Progenitor cell of endocrine pancreas (in vitro differentiated cells): ENCODE data around the gene RPIA. TPM values are rescaled to one million over a fixed set of nuclear protein-coding genes. Genes with fewer than 3 reads are reported as not detected.
A peak's percentile ranks its signal among the peaks of the same experiment; 100 is the strongest.
"Not testable (repeated sequence)": the region's sequence is repeated elsewhere in the genome, so short reads cannot be mapped to it uniquely, and the experiment has no call there.

Experiments
- DNase-seq: peaks from one replicate; pipeline ENCODE4 v3.0.0; 2021; ENCODE audit warnings: low spot score; ENCODE audit not compliant: unreplicated experiment
- H3K27ac Mint-ChIP-seq: 2 replicates; pipeline ENCODE4 v1.8.0; 2021; ENCODE audit warnings: mild to moderate bottlenecking, moderate library complexity, mixed read lengths
- H3K27me3 Mint-ChIP-seq: 2 replicates; pipeline ENCODE4 v1.8.0; 2021; ENCODE audit warnings: mixed read lengths
- H3K36me3 Mint-ChIP-seq: 2 replicates; pipeline ENCODE4 v1.8.0; 2022; ENCODE audit warnings: mixed read lengths; ENCODE audit not compliant: insufficient read depth
- H3K4me1 Mint-ChIP-seq: 2 replicates; pipeline ENCODE4 v1.8.0; 2021; ENCODE audit warnings: low read depth, mixed read lengths
- H3K4me3 Mint-ChIP-seq: 2 replicates; pipeline ENCODE4 v1.8.0; 2021; ENCODE audit warnings: low read depth, mild to moderate bottlenecking, moderate library complexity, mixed read lengths
- H3K9me3 Mint-ChIP-seq: 2 replicates; pipeline ENCODE4 v1.8.0; 2021; ENCODE audit warnings: low read depth, mixed read lengths
- total RNA-seq: library from RNA; stranded (reverse); gene quantifications from 2 replicates; pipeline ENCODE4 v1.2.1, GENCODE V29; 2021
- TF ChIP-seq, protein P1 (sequence below): fragments of 200-600 bp; sonication (generic); IDR thresholded peaks from one replicate; pipeline ENCODE4 v1.5.0; 2021; ENCODE audit warnings: antibody characterized with exemption, mild to moderate bottlenecking; ENCODE audit not compliant: unreplicated experiment

The RPIA gene
- total RNA-seq, 1 donor from 2014 or later: 27.1 TPM

DNA sequence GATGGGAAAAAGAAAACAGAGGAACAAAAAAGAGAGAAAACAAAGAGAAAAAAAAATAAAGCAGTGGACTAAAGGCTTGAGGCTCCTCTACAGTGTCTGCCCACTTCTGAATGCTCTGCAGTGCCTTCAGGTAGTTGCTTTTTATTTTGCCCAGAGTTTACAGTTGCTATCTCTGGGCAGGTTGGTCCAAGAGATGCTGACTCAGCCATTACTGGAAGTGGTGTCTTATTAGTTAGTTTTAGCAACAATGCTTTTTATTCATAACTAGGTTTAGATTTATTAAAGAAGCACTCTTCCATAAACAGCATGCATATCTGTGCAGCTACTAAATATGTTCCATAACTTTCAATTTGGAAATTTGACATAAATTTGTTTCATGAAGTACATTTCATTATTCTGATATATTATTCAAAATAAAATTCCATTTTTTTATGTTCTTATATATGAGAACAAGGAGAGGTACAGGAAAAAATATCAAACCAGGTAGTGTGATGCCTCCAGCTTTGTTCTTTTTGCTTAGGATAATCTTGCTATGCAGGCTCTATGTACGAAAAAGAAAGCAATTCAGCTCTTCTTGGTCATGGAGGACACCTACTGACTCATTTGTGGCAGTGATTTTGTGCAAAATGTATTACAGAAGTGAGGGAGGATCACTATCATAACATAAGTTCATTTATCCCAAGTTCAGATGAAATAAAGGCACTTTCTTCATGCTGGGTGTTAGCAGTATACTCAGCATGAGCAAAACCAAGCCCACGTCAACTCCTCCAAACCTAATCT, 69.5 kb downstream of the RPIA start:
- H3K4me1 Mint-ChIP-seq: peaks cover 2% of the 10 kb centered on the region
- H3K27ac Mint-ChIP-seq: no peak overlapping the region
- H3K27me3 Mint-ChIP-seq: peaks cover 23% of the 10 kb centered on the region
- no peak for DNase-seq
- TF ChIP-seq, protein P1, sequence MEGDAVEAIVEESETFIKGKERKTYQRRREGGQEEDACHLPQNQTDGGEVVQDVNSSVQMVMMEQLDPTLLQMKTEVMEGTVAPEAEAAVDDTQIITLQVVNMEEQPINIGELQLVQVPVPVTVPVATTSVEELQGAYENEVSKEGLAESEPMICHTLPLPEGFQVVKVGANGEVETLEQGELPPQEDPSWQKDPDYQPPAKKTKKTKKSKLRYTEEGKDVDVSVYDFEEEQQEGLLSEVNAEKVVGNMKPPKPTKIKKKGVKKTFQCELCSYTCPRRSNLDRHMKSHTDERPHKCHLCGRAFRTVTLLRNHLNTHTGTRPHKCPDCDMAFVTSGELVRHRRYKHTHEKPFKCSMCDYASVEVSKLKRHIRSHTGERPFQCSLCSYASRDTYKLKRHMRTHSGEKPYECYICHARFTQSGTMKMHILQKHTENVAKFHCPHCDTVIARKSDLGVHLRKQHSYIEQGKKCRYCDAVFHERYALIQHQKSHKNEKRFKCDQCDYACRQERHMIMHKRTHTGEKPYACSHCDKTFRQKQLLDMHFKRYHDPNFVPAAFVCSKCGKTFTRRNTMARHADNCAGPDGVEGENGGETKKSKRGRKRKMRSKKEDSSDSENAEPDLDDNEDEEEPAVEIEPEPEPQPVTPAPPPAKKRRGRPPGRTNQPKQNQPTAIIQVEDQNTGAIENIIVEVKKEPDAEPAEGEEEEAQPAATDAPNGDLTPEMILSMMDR: no peak
- H3K9me3 Mint-ChIP-seq: peaks cover 19% of the 10 kb centered on the region
- H3K4me3 Mint-ChIP-seq: no peak overlapping the region
- H3K36me3 Mint-ChIP-seq: peaks cover 8% of the 10 kb centered on the region

DNA sequence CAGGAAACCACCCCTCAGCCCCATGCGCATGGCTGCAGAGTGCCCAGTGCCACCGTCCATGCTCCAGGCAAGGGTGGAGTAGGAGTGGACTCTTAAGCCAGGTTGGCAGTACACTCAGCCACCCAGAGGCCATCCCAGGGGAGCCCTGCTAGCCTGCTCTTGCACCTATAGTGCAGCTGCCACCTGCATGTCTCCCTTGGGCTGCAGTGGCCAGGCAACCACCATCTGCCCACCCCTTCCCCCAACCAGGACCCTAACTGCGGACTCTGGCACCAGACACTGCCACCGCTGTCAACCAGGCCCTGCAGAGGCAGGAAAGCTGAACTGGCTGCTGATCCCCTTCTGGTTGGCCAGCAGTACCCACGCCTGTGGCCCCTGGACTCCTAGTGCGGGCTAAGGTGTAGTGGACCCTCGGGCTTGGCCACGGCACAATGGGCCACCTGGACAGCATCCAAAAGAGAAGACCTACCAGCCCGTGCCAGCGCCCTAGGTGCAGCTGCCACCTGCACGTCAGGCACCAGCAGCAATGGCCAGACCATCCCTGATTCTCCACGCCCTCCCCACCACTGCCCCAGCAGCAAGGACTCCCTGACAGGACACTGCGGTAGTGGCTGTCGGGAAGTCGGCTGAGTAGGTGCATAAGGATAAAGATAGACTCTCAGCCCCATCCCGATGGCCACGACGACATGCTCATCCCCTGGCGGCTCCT, 72.8 kb downstream of the RPIA start:
- peaks cover 32% of the 10 kb centered on the region for H3K27me3 Mint-ChIP-seq
- H3K36me3 Mint-ChIP-seq: peaks cover 2% of the 10 kb centered on the region
- TF ChIP-seq, protein P1: no peak
- no peak overlapping the region for H3K27ac Mint-ChIP-seq
- DNase-seq: no peak
- H3K9me3 Mint-ChIP-seq: peaks cover 9% of the 10 kb centered on the region
- peaks cover 2% of the 10 kb centered on the region for H3K4me1 Mint-ChIP-seq
- no peak overlapping the region for H3K4me3 Mint-ChIP-seq

DNA sequence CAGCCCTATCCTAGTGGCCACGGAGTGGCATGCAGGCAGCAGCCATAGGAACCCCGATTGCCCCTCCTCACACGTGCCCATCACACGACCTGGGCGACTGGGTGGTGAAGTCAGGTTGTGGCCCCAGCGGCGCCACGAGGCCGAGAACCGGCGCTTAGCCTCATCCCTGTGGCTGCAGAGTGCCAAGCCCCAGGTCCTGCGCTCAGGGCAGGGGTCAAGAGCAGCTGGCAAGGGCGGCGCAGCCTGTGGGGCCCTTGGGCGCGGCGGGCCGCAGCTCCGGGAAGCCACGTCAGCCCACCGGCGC, 73.3 kb downstream of the RPIA start:
- no peak overlapping the region for H3K27ac Mint-ChIP-seq
- no peak overlapping the region for H3K4me3 Mint-ChIP-seq
- peaks cover 2% of the 10 kb centered on the region for H3K4me1 Mint-ChIP-seq
- H3K9me3 Mint-ChIP-seq: peaks cover 9% of the 10 kb centered on the region
- TF ChIP-seq, protein P1: no peak
- peaks cover 32% of the 10 kb centered on the region for H3K27me3 Mint-ChIP-seq
- H3K36me3 Mint-ChIP-seq: peaks cover 2% of the 10 kb centered on the region
- DNase-seq: no peak

DNA sequence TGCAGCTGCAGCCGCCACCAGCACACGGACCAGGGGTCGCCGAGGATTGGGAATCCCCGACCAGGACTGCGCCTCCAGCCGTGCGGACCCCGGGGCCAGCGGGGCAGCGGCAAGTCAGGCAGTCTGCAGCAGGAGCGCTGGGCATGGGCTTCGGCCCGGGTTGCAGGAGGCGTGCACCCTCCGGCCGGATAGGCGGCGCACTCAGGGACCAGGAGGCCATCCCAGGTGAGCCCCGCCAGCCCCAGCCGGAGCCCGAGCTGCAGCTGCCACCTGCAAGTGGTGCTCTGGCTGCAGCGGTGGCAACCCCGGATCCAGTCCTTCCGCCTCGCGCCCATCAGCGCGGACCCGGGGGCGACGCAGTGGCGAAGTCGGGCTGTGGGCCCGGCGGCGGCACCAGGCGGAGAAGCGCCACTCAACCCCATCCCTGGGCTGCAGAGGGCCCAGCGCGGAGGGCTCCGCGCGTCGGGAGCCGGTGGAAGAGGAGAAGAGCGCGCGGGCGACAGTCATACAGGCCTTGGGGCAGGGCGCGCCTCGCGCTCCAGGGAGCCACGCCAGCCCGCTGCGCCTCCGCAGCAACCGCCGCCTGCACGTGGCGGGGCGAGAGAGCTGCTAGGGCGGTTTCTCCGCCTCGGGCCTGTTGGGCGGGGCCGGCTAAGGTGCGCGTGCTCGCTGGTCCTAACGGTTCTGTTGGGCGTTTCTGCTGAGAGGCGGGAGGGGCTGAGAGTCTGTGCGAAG, 73.8 kb downstream of the RPIA start:
- H3K36me3 Mint-ChIP-seq: peaks cover 2% of the 10 kb centered on the region
- H3K27me3 Mint-ChIP-seq: peaks cover 32% of the 10 kb centered on the region
- TF ChIP-seq, protein P1: no peak
- DNase-seq: peak; percentile 17
- no peak overlapping the region for H3K27ac Mint-ChIP-seq
- H3K9me3 Mint-ChIP-seq: peaks cover 6% of the 10 kb centered on the region
- peaks cover 2% of the 10 kb centered on the region for H3K4me1 Mint-ChIP-seq
- H3K4me3 Mint-ChIP-seq: peak overlapping the region; percentile 68

DNA sequence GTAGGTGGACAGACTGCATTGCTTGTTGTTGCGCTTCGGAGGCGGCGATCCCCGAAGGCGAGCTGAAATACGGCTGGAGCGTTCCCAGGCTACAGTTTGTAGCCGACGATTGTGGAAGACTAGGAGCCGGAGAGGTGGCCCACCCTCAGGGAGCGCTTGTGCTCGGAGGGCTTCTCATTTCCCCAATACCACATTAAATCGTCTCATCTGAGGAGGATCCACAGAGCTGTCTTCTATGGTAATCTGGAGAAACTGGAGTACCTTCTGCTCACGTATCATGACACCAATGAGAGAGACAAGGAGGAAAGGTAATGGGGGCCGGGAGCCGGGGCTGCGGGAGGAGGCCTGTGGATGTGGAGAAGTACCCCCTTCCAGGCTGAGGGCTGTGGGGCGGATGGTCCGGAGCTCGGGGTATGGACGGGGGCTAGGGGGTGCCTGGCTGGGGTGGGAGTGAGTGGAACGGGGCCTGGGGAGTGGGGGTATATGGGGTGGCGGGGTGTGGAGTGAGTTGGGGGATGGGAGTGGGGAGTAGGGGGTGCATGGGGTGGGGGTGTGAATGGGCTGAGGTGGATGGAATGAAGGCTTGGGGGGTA, 74.5 kb downstream of the RPIA start:
- H3K27ac Mint-ChIP-seq, DNase-seq, H3K4me1 Mint-ChIP-seq, H3K36me3 Mint-ChIP-seq, H3K9me3 Mint-ChIP-seq: not testable (repeated sequence)
- H3K27me3 Mint-ChIP-seq: peaks cover 32% of the 10 kb centered on the region
- H3K4me3 Mint-ChIP-seq: peak overlapping the region; percentile 68
